Skin epidermis (tissue), 12 donors: Measurements from ENCODE around the gene CDC123.
"Not testable (repeated sequence)": the region's sequence is repeated elsewhere in the genome, so short reads cannot be mapped to it uniquely, and the experiment has no call there.

Source experiments
- H3K27ac ChIP-seq, 21 experiments: fragments of 200-600 bp; sonication (generic) in 11 of 21; one replicate each; pipeline ENCODE4 v1.5.0; 2020; ENCODE audit warnings: mild to moderate bottlenecking in 3 of 21, inconsistent platforms in 2 of 21, moderate library complexity in 2 of 21
- H3K4me3 ChIP-seq, 7 experiments: fragments of 200-600 bp; sonication (generic) in 2 of 7; one replicate each; pipeline ENCODE4 v1.5.0; 2020; ENCODE audit warnings: inconsistent platforms in 2 of 7, mild to moderate bottlenecking in 2 of 7, moderate library complexity in 1 of 7

The CDC123 gene

GRCh38 chr10:12195603-12196506 is at the start of gene CDC123, which contains the start of gene NUDT5:
Gene CDC123 (plus strand): TSS chr10:12196188. CDS start chr10:12196246, 58 bp downstream.
Gene NUDT5 (minus strand): TSS chr10:12195891. CDS start chr10:12186291, 9,600 bp downstream.
- peak within 1 kb of the TSS; percentile 43 to 99 (median 94) for H3K27ac ChIP-seq
- peak within 1 kb of the TSS; percentile 72 to 97 (median 86) for H3K4me3 ChIP-seq

DNA sequence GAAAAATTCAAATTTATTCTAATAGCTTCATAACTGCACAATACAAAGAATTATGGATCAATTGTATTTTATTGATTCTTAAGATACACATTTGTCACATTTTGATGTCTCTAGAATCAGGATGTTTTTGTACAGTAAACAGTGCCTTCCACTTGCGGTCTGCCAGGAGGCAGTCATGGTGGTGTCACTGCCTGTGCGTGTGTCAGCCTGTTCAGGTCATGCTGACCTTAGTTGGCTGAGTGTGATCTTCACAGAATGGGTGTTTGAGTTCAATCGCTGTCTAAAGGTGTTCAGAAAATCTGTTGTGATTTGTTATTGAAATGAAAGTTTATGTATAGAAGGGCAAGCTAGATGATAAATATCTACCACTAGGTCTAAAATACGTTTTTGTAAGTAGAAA is 45.8 kb upstream of the CDC123 start:
- Histone ChIP-seq H3K27ac (no peak overlapping the region), H3K4me3 (no peak overlapping the region)

DNA sequence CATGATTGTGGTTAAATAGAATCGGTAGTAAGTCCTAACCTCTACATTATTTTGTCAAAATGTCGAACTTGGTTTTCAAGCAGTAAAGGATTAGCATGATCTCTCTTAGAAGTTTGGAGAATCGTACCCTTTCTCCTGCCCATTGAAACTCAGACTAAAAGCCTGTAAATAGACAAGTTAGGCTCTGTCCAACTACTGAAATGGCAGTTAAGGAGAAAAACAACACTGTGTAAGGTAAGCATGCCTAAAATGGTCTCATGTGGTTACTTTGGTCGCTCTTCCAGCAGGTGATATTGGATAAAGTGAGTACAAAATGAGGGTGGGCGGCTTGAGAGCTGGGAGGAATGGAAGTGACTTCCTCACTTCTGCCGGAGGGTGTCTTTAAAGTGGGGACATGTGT is 41.5 kb upstream of the CDC123 start:
- H3K4me3 ChIP-seq: no peak overlapping the region

DNA sequence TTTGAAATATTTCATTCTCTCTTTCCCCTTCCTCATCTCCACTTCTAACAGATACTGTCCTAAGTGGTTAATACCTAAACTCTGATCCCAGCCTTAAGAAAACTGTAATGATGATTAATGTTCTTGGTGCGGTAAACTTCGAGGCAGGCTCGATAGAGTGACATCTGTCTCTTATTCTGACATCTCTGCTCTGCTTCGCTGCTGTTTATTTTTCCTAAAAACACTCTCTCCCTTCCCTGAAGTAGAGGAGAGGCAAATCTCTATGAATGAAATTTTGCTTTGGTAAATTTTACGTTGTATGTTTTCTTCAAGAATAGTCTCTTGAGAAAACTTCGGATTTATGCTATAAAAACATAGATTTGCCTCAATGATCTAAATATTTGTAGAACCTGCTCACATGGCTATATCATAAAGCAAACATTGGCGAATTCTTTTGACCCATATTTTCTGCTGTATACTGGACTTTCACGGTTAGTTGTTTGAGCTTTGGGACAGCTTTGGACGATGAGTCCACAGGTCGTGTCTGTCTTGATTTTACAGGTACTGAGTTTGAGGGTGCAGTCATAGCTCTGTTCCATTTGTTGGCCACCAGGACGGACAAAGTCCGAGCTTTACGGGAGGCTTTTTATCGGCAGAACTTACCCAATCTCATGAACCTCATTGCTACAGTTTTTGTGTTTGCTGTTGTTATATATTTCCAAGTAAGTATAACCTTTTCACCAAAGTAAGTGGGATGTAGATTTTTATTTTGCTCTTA is 39.4 kb upstream of the CDC123 start:
- Histone ChIP-seq H3K4me3 (no peak overlapping the region), H3K27ac (no peak overlapping the region)

More for the DNA sequence above, 41.5 kb upstream of the CDC123 start:
- no peak overlapping the region for H3K27ac ChIP-seq

DNA sequence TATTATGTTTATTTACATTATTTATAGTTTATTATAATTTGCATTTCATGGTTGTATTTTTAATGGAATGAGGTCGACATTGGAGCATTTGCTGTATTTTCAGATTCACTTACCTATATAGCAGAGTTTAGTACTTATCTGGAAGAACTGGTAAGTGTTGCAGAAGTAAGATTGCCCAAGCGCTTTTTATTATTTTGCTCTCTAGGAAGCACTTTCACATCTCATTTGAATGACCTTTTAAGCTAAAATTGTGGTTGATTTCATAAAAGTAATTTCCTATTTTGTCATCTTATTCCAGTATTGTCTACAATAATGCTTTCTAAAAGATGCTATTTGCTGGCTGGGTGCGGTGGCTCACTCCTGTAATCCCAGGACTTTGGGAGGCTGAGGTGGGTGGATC is 37.9 kb upstream of the CDC123 start:
- Histone ChIP-seq H3K27ac (no peak overlapping the region), H3K4me3 (no peak overlapping the region)

GRCh38 chr10:12160664-12161063 is 35.3 kb upstream of the CDC123 start:
- Histone ChIP-seq H3K4me3 (no peak overlapping the region), H3K27ac (no peak overlapping the region)

- H3K27ac ChIP-seq: no peak overlapping the region
- no peak overlapping the region for H3K4me3 ChIP-seq
Measured at GRCh38 chr10:12162927-12163326, 33.1 kb upstream of the CDC123 start.

DNA sequence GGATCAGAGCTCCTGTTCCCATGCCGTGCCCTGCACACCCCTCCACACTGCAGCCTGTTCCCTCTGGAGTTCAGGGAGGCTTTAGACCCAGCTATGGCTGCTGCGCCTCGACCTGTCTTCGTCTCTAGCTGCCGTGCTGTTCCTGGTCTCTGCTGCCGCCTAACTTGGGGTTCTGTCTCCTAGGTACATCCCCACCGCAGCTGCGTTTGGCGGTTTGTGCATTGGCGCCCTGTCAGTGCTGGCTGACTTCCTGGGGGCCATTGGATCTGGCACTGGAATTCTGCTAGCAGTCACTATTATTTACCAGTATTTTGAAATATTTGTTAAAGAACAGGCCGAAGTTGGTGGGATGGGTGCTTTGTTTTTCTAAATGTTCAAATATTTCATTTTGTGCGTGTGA is 31.9 kb upstream of the CDC123 start:
- no peak overlapping the region for H3K27ac ChIP-seq

GRCh38 chr10:12165036-12165435 is 31.0 kb upstream of the CDC123 start:
- no peak overlapping the region for H3K4me3 ChIP-seq
- no peak overlapping the region for H3K27ac ChIP-seq

More for the DNA sequence above, 31.9 kb upstream of the CDC123 start:
- no peak overlapping the region for H3K4me3 ChIP-seq

DNA sequence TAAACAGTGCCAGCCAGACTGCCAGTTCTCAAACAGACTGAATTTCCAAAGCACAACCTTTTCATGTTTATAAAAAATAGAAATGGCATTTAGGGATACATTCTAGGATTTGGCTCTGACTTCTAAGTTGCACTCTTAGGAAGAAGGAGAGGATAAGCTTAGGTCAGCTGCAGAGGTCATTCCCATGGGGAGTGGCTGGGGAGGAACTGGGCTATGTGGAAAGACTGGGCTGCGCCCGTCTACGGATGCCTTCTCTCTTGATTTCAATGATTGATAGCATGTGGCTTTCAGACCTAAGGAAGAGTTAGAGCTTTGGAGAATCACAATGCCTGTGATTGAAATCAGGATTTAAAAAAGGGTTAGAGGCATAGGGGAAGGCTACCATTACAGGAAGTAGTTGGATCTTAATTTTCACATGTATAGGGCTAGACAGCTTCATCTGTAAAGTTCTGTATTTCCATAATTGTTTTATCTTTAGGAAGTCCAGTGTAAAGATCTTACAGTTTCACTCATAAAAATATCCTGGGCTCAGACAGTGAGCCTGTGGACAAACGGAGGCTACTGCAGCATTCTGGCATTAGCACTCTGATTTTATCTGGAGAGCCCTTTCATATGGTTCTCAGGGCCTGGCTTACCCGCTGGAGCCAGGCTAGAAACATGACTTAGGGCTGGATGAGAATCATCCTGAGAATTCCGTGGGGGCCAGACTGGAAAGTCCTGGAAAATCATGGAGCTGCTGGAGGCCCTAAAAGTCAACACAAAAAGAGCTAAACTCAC is 29.8 kb upstream of the CDC123 start:
- no peak overlapping the region for H3K27ac ChIP-seq
- H3K4me3 ChIP-seq: no peak overlapping the region

DNA sequence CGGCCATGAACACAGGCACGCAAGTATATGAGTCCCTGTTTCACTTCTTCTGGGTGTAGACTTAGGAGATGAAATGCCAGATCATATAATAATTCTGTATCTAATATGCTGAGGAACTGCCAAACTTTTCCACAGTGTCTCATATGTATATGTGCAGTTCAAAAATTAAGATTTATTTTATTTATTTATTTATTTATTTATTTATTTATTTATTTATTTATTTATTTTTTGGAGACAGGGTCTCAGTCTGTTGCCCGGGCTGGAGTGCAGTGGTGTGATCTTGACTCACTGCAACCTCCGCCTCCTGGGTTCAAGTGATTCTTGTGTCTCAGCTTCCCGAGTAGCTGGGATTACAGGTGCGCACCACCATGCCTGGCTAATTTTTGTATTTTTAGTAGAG is 24.5 kb upstream of the CDC123 start:
- not testable (repeated sequence) for H3K27ac ChIP-seq, H3K4me3 ChIP-seq

- H3K4me3 ChIP-seq: no peak overlapping the region
- no peak overlapping the region for H3K27ac ChIP-seq
Measured at GRCh38 chr10:12177642-12178041, 18.3 kb upstream of the CDC123 start.

DNA sequence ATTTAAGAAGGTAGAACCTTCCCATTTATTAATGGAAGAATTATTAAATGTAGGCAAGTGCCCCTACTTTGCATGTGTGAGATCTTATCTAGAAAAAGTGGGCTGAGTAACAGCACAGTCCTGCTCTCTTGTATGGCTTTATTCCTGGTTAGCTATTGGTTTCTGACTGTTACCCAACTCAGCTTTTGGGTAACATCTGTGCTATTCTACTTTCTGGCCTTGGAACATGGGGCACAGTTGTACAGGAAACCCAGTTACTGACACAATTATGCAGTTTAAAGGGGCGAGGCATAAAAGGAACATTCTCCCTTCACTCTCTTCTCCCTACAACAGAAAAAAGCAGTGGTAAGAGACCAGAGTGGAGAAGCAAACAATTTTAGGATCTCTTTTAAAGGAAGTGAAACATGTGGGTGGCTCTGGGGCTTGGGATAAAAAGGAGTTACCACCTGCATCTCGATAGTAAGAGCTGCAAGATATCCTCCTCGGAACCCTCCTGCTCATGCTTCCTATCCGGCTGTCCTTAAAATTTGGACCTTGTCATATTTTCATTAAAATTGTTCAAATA is 16.3 kb upstream of the CDC123 start:
- no peak overlapping the region for H3K4me3 ChIP-seq
- peak overlapping the region in 5 of 21 experiments; percentile 2 to 77 (median 47) for H3K27ac ChIP-seq

- Histone ChIP-seq H3K4me3 (no peak overlapping the region), H3K27ac (peak overlapping the region in 11 of 21 experiments; percentile 2 to 81 (median 45))
Measured at GRCh38 chr10:12180221-12180974, 15.6 kb upstream of the CDC123 start.

DNA sequence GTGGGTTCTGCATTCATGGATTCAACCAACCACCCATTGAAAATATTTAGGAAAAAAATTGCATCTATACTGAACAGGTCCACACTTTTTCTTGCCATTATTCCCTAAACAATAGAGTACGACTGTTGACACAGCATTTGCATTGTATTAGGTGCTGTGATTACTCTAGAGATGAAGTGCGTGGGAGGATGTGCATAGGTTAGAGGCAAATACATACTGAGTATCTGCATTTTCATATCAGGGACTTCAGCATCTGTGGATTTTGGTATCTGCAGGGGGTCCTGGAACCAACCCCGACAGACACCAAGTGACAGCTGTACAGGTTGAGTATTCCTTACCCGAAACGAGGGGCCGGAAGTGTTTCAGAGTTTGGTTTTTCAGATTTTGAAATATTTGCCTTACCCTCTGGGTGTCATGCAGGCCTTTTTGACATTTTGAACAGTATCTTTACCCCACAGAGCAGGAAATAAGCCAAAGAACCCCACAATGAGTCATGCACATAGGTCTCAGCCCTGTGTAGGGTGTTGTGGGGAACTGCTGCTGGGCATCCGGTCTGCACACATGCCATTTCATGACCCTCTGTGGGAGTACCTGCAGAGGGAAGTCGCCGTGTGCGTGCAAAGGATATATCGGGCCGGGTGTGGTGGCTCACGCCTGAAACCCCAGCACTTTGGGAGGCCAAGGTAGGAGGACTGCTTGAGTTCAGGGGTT is 14.8 kb upstream of the CDC123 start:
- Histone ChIP-seq H3K4me3 (no peak overlapping the region), H3K27ac (peak overlapping the region in 8 of 21 experiments; percentile 17 to 81 (median 50))

DNA sequence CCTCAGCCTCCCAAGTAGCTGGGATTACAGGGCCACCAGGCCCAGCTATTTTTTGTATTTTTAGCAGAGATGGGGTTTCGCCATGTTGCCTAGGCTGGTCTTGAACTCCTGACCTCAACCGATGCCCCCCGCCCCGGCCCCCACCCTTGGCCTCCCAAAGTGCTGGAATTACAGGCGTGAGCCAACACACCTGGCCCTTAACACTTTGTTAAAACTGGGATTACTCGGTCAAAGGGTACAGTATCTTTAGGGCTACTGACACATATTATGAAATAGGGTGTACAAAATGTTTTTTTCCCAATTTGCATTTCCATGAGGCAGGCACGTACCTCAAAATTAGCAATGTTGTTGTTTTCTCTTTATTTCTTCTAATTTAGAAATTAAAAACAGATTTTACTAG is 11.8 kb upstream of the CDC123 start:
- no peak overlapping the region for H3K4me3 ChIP-seq
- no peak overlapping the region for H3K27ac ChIP-seq

GRCh38 chr10:12186323-12186722 is 9.7 kb upstream of the CDC123 start:
- H3K27ac ChIP-seq: no peak overlapping the region
- no peak overlapping the region for H3K4me3 ChIP-seq

GRCh38 chr10:12187321-12187905 is 8.6 kb upstream of the CDC123 start:
- Histone ChIP-seq H3K4me3 (no peak overlapping the region), H3K27ac (no peak overlapping the region)
